ENCODE measurements around the gene CXCL8. TPM values are rescaled to one million over a fixed set of nuclear protein-coding genes. Genes with fewer than 3 reads are reported as not detected.

Gene CXCL8
- total and polyA plus RNA-seq, 2 donors (not counting 3 experiments of a cell fraction or from before 2014, with no cell fraction given) = 6.4 to 12.6 TPM

DNA sequence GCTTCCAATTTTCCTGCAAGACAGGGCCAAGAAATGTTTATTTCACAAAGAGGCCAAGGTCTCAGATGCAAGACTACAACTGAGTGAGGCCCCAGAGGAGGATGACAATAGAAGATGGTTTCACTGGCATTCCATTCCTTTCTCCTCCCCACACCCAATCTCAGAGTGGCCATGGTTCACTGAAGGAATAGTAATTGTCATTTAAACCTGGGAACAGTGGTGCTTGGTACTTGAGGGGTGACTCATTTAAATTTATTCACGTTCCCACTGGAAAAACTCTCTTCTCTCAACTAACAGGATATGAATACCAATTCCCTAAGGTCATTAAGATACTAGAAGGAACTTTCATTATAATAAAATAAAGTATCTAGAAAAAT is 35.3 kb upstream of the CXCL8 start:
- intact Hi-C loops (cut with micrococcal nuclease) = loop anchor here (2.0 kb wide), 1 partner anchor 26 kb away; no protein-coding TSS in a partner anchor
- Histone ChIP-seq H3K4me3 (replicated peaks in 1 of 3; ENCODE audit: insufficient read depth in 1 of 3, low read depth in 1 of 3, low read length in 3 of 3) (no peak overlapping the region), H3K9me3 (replicated peaks; ENCODE audit: control insufficient read depth, insufficient read depth, low read length) (no peaks in the 10 kb centered on the region), H3K36me3 (ENCODE audit: control insufficient read depth in 2 of 2, extremely low read depth in 1 of 2, insufficient read depth in 2 of 2, low read length in 2 of 2) (no peaks in the 10 kb centered on the region), H3K79me2 (ENCODE audit: control insufficient read depth, insufficient read depth, low read length) (no peaks in the 10 kb centered on the region), H3K4me2 (ENCODE audit: insufficient read depth, low read length) (peak overlapping the region; percentile 4), H3K9me1 (replicated peaks; ENCODE audit: control insufficient read depth, extremely low read depth, insufficient read depth, low read length) (no peaks in the 10 kb centered on the region), H2AFZ (ENCODE audit: low read depth, low read length) (no peak overlapping the region), H3K27ac (ENCODE audit: insufficient read depth, low read depth, low read length) (peak overlapping the region; percentile 70), H3K27me3 (ENCODE audit: control insufficient read depth in 2 of 2, insufficient read depth in 2 of 2, low read length in 2 of 2) (no peaks in the 10 kb centered on the region), H3K4me1 (ENCODE audit: control insufficient read depth, extremely low read depth, insufficient read depth, low read length) (peaks cover 64% of the 10 kb centered on the region), H4K20me1 (replicated peaks; ENCODE audit: control insufficient read depth, extremely low read depth, insufficient read depth, low read length) (no peaks in the 10 kb centered on the region), H3K9ac (replicated peaks; ENCODE audit: extremely low read depth, insufficient read depth, low read length) (peak overlapping the region; percentile 18)
- BruUV-seq (replicated peaks) = TSS peak; percentile 66
- dilution Hi-C loops (cut with MboI; ENCODE audit: extremely low pct_ligation_motif_present, low sequenced_read_pairs) = no loop called here
- FAIRE-seq (no peak), DNase-seq (ENCODE audit: low read depth, low spot score) (peak; percentile 71)
- TF ChIP-seq EZH2 (IDR thresholded peaks at IDR 0.05; ENCODE audit: borderline replicate concordance, low read depth, low read length, severe bottlenecking) = no peak
- TF ChIP-seq FOS (IDR thresholded peaks at IDR 0.05; ENCODE audit: borderline replicate concordance, insufficient read depth, low read length) = no peak
- TF ChIP-seq, protein P1, sequence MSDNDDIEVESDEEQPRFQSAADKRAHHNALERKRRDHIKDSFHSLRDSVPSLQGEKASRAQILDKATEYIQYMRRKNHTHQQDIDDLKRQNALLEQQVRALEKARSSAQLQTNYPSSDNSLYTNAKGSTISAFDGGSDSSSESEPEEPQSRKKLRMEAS (IDR thresholded peaks at IDR 0.05; ENCODE audit: insufficient read depth, insufficient read length) = no peak
- TF ChIP-seq MYC (IDR thresholded peaks at IDR 0.05; ENCODE audit: low read depth, low read length) = no peak
- TF ChIP-seq JUN (IDR thresholded peaks at IDR 0.05; ENCODE audit: borderline replicate concordance, insufficient read depth, insufficient read length, low read depth) = peak; percentile 56
- TF ChIP-seq GATA2 (IDR thresholded peaks at IDR 0.05; ENCODE audit: insufficient read depth, insufficient read length, low read depth, low read length) = no peak
- TF ChIP-seq CTCF (IDR thresholded peaks at IDR 0.05; ENCODE audit: extremely low read depth in 1 of 2, insufficient read depth in 1 of 2, low read depth in 1 of 2, low read length in 2 of 2) = no peak
- ChIA-PET POLR2A (no interaction called here), CTCF (interaction anchor here (0.6 to 2.7 kb wide), 21 partner anchors 9 to 430 kb away, joined by 3 to 14 read pairs (median 4); partner anchors contain the start of genes CXCL1, CXCL2 and CXCL8)
